Measurements from ENCODE around the gene ADCK1.

Gene ADCK1

GRCh38 chr14:77760381-77761204 is 39.3 kb upstream of the ADCK1 start, which contains the start of gene SNW1:
SNW1 (minus strand) TSS chr14:77761156; CDS start chr14:77761127, 29 bp downstream.
- TF ChIP-seq EZH2phosphoT487 (conservative IDR thresholded peaks at IDR 0.05; ENCODE audit: low read length) (no peak), CTCF (IDR thresholded peaks at IDR 0.05; ENCODE audit: insufficient read depth, low read length, poor library complexity, severe bottlenecking) (no peak)
- no peaks in the 10 kb centered on the region for H3K9me2 ChIP-seq (replicated peaks; ENCODE audit: insufficient read depth, low read length)
- H3K9ac ChIP-seq (ENCODE audit: low read length) = peak within 1 kb of the TSS; percentile 86
- peak within 1 kb of the TSS; percentile 88 for H3K4me2 ChIP-seq (ENCODE audit: low read depth, low read length, poor library complexity, severe bottlenecking)
- H2AFZ ChIP-seq (ENCODE audit: low read depth, low read length, severe bottlenecking) = peak within 1 kb of the TSS; percentile 99
- no peaks in the 10 kb centered on the region for H3K9me3 ChIP-seq (ENCODE audit: insufficient read depth, low read length)
- H3K27me3 ChIP-seq (ENCODE audit: low read length) = no peaks in the 10 kb centered on the region
- H3K27ac ChIP-seq (ENCODE audit: low read depth, low read length) = peak within 1 kb of the TSS; percentile 69
- H4K20me1 ChIP-seq (ENCODE audit: low read depth, low read length) = no peaks in the 10 kb centered on the region; the same call in 1 of the 2 replicates
- no peaks in the 10 kb centered on the region; the same call in 1 of the 2 replicates for H3K36me3 ChIP-seq (ENCODE audit: low read length)
- H3K4me3 ChIP-seq (ENCODE audit: insufficient read depth, low read length, poor library complexity, severe bottlenecking) = peak within 1 kb of the TSS; percentile 87
- H3F3A ChIP-seq (ENCODE audit: insufficient read depth) = no peaks in the 10 kb centered on the region
- peaks cover 51% of the 10 kb centered on the region for H3K79me2 ChIP-seq (ENCODE audit: insufficient read depth, low read length)

GRCh38 chr14:77761205-77761931 is 38.5 kb upstream of the ADCK1 start:
- Histone ChIP-seq H3K36me3 (ENCODE audit: low read length) (no peaks in the 10 kb centered on the region; the same call in 1 of the 2 replicates), H3K27me3 (ENCODE audit: low read length) (no peaks in the 10 kb centered on the region), H3K27ac (ENCODE audit: low read depth, low read length) (no peak overlapping the region), H3F3A (ENCODE audit: insufficient read depth) (no peaks in the 10 kb centered on the region), H2AFZ (ENCODE audit: low read depth, low read length, severe bottlenecking) (peak overlapping the region; percentile 99), H3K79me2 (ENCODE audit: insufficient read depth, low read length) (peaks cover 45% of the 10 kb centered on the region), H4K20me1 (ENCODE audit: low read depth, low read length) (no peaks in the 10 kb centered on the region; the same call in 1 of the 2 replicates), H3K4me2 (ENCODE audit: low read depth, low read length, poor library complexity, severe bottlenecking) (peak overlapping the region; percentile 88), H3K9ac (ENCODE audit: low read length) (peak overlapping the region; percentile 86), H3K9me3 (ENCODE audit: insufficient read depth, low read length) (no peaks in the 10 kb centered on the region), H3K4me3 (ENCODE audit: insufficient read depth, low read length, poor library complexity, severe bottlenecking) (peak overlapping the region; percentile 87), H3K9me2 (replicated peaks; ENCODE audit: insufficient read depth, low read length) (no peaks in the 10 kb centered on the region)
- TF ChIP-seq EZH2phosphoT487 (conservative IDR thresholded peaks at IDR 0.05; ENCODE audit: low read length) = no peak
- no peak for TF ChIP-seq CTCF (IDR thresholded peaks at IDR 0.05; ENCODE audit: insufficient read depth, low read length, poor library complexity, severe bottlenecking)

- Histone ChIP-seq H3K36me3 (ENCODE audit: low read length) (no peaks in the 10 kb centered on the region), H3K9me3 (ENCODE audit: insufficient read depth, low read length) (no peaks in the 10 kb centered on the region), H3K9me2 (replicated peaks; ENCODE audit: insufficient read depth, low read length) (no peaks in the 10 kb centered on the region), H3K4me3 (ENCODE audit: insufficient read depth, low read length, poor library complexity, severe bottlenecking) (no peak overlapping the region), H3K27me3 (ENCODE audit: low read length) (no peaks in the 10 kb centered on the region), H2AFZ (ENCODE audit: low read depth, low read length, severe bottlenecking) (no peak overlapping the region), H3K79me2 (ENCODE audit: insufficient read depth, low read length) (peaks cover 25% of the 10 kb centered on the region), H3K27ac (ENCODE audit: low read depth, low read length) (no peak overlapping the region), H4K20me1 (ENCODE audit: low read depth, low read length) (no peaks in the 10 kb centered on the region; the same call in 1 of the 2 replicates), H3F3A (ENCODE audit: insufficient read depth) (no peaks in the 10 kb centered on the region), H3K9ac (ENCODE audit: low read length) (no peak overlapping the region), H3K4me2 (ENCODE audit: low read depth, low read length, poor library complexity, severe bottlenecking) (no peak overlapping the region)
- TF ChIP-seq EZH2phosphoT487 (conservative IDR thresholded peaks at IDR 0.05; ENCODE audit: low read length) (no peak), CTCF (IDR thresholded peaks at IDR 0.05; ENCODE audit: insufficient read depth, low read length, poor library complexity, severe bottlenecking) (no peak)
These were observed 36.6 kb upstream of the ADCK1 start for GRCh38 chr14:77763316-77763715.
